ENCODE results near the gene KSR2. TPM values are rescaled to one million over a fixed set of nuclear protein-coding genes. Genes with fewer than 3 reads are reported as not detected.
"Not testable (repeated sequence)": the region's sequence is repeated elsewhere in the genome, so short reads cannot be mapped to it uniquely, and the experiment has no call there.

The KSR2 gene
- total RNA-seq, 1 donor, result under 0.01 TPM

GRCh38 chr12:117875744-117876435 lies 92.9 kb downstream of the KSR2 start:
- no peak for DNase-seq (ENCODE audit: low read depth)
- no peak for TF ChIP-seq CTCF (IDR thresholded peaks at IDR 0.05; ENCODE audit: insufficient read depth, low read length)
- no peak overlapping the region for H3K4me3 ChIP-seq (ENCODE audit: low read depth, low read length)

- peak; percentile 65 for DNase-seq (ENCODE audit: low read depth)
- no peak overlapping the region for H3K4me3 ChIP-seq (ENCODE audit: low read depth, low read length)
- TF ChIP-seq CTCF (IDR thresholded peaks at IDR 0.05; ENCODE audit: insufficient read depth, low read length), result peak; percentile 87
Measured at GRCh38 chr12:117874842-117875434, 93.9 kb downstream of the KSR2 start.

GRCh38 chr12:117874198-117874597 lies 94.6 kb downstream of the KSR2 start:
- not testable (repeated sequence) for DNase-seq (ENCODE audit: low read depth)

GRCh38 chr12:117872546-117873169 lies 96.1 kb downstream of the KSR2 start:
- TF ChIP-seq CTCF (IDR thresholded peaks at IDR 0.05; ENCODE audit: insufficient read depth, low read length), result no peak
- H3K4me3 ChIP-seq (ENCODE audit: low read depth, low read length), result no peak overlapping the region
- peak; percentile 8 for DNase-seq (ENCODE audit: low read depth)

More at GRCh38 chr12:117874198-117874597, 94.6 kb downstream of the KSR2 start:
- not testable (repeated sequence) for H3K4me3 ChIP-seq (ENCODE audit: low read depth, low read length)

GRCh38 chr12:117869551-117869950 lies 99.2 kb downstream of the KSR2 start:
- H3K4me3 ChIP-seq (ENCODE audit: low read depth, low read length), result no peak overlapping the region
- no peak for TF ChIP-seq CTCF (IDR thresholded peaks at IDR 0.05; ENCODE audit: insufficient read depth, low read length)
- no peak for DNase-seq (ENCODE audit: low read depth)

- no peak overlapping the region for H3K4me3 ChIP-seq (ENCODE audit: low read depth, low read length)
- no peak for TF ChIP-seq CTCF (IDR thresholded peaks at IDR 0.05; ENCODE audit: insufficient read depth, low read length)
- no peak for DNase-seq (ENCODE audit: low read depth)
Measured at GRCh38 chr12:117867348-117867747, 101.4 kb downstream of the KSR2 start.

- H3K4me3 ChIP-seq (ENCODE audit: low read depth, low read length), result no peak overlapping the region
- no peak for DNase-seq (ENCODE audit: low read depth)
- no peak for TF ChIP-seq CTCF (IDR thresholded peaks at IDR 0.05; ENCODE audit: insufficient read depth, low read length)
Measured at GRCh38 chr12:117865505-117865904, 103.3 kb downstream of the KSR2 start.
